T-cell (primary cell): ENCODE measurements around the gene TIAM1. TPM values are rescaled to one million over a fixed set of nuclear protein-coding genes. Genes with fewer than 3 reads are reported as not detected.

Experiments used
- ATAC-seq, 4 experiments: fragments of 200-7000 bp in 3 of 4; fragments of 150-1000 bp in 1 of 4; cut with Tn5 transposase; replicated peaks in 1 of 4; 1 replicate in 3 of 4; 2 replicates in 1 of 4; pipeline ENCODE4 v1.10.0; 2021; ENCODE audit warnings: moderate library complexity in 3 of 4, mild to moderate bottlenecking in 2 of 4, moderate number of reproducible peaks in 1 of 4
- CTCF ChIA-PET, 2 donors: fragments of 300-600 bp; sonication (Branson Sonifier 250); formaldehyde crosslinking; loops; one replicate each; lab custom pipeline; 2022; ENCODE audit warnings: antibody characterized with exemption in 2 of 2; lab: Charles Lee
- POLR2A ChIA-PET, 2 donors: fragments of 300-600 bp; sonication (Branson Sonifier 250); formaldehyde crosslinking; loops; one replicate each; lab custom pipeline; 2022; ENCODE audit warnings: antibody characterized with exemption in 2 of 2; lab: Charles Lee
- DNase-seq, 35 experiments: peaks; one replicate each; pipeline versions ENCODE4 v3.0.0 to v3.0.0-alpha.2; 2013 to 2023
- H3K27ac ChIP-seq: one replicate; pipeline ENCODE4 v1.5.1; 2013; ENCODE audit warnings: low read length
- H3K27me3 ChIP-seq, 2 experiments: replicated peaks in 1 of 2; 1 replicate in 1 of 2; 2 replicates in 1 of 2; pipeline versions ENCODE4 v1.6.1 to v1.7.0; 2013; ENCODE audit warnings: low read length in 1 of 2, mixed read lengths in 1 of 2; ENCODE audit not compliant: control insufficient read depth in 2 of 2, insufficient read depth in 2 of 2; ENCODE audit errors: extremely low read depth in 1 of 2
- H3K36me3 ChIP-seq, 2 donors: 1 replicate in 1 of 2; 2 replicates in 1 of 2; pipeline versions ENCODE4 v1.6.1 to v1.7.0; 2013; ENCODE audit warnings: low read length in 1 of 2; ENCODE audit not compliant: control insufficient read depth in 2 of 2, insufficient read depth in 1 of 2; ENCODE audit errors: extremely low read depth in 1 of 2
- H3K4me1 ChIP-seq, 2 experiments: 1 replicate in 1 of 2; 2 replicates in 1 of 2; pipeline versions ENCODE4 v1.6.1 to v1.7.0; 2013; ENCODE audit warnings: low read length in 2 of 2, mixed read lengths in 1 of 2; ENCODE audit not compliant: insufficient read depth in 2 of 2, control insufficient read depth in 1 of 2; ENCODE audit errors: extremely low read depth in 1 of 2
- H3K4me3 ChIP-seq, 2 donors: 1 replicate in 1 of 2; 2 replicates in 1 of 2; pipeline versions ENCODE4 v1.5.1 to v1.7.0; 2013; ENCODE audit warnings: mild to moderate bottlenecking in 2 of 2, low read length in 1 of 2, moderate library complexity in 1 of 2; ENCODE audit not compliant: control insufficient read depth in 1 of 2; ENCODE audit errors: extremely low read depth in 1 of 2
- H3K9me3 ChIP-seq: 2 replicates; pipeline ENCODE4 v1.7.0; 2013
- H3K27ac Mint-ChIP-seq, 2 donors: one replicate each; pipeline ENCODE4 v1.8.0; 2020 to 2021; ENCODE audit warnings: mild to moderate bottlenecking in 2 of 2, mixed read lengths in 2 of 2
- H3K27me3 Mint-ChIP-seq, 2 donors: one replicate each; pipeline ENCODE4 v1.8.0; 2021 to 2022; ENCODE audit warnings: mixed read lengths in 2 of 2
- H3K36me3 Mint-ChIP-seq: one replicate; pipeline ENCODE4 v1.8.0; 2021; ENCODE audit warnings: mixed read lengths
- H3K4me1 Mint-ChIP-seq, 3 donors: one replicate each; pipeline ENCODE4 v1.8.0; 2020 to 2022; ENCODE audit warnings: mixed read lengths in 3 of 3, mild to moderate bottlenecking in 1 of 3
- H3K4me3 Mint-ChIP-seq, 3 donors: one replicate each; pipeline ENCODE4 v1.8.0; 2020 to 2022; ENCODE audit warnings: mild to moderate bottlenecking in 3 of 3, mixed read lengths in 3 of 3, moderate library complexity in 3 of 3
- H3K9me3 Mint-ChIP-seq, 3 donors: one replicate each; pipeline ENCODE4 v1.8.0; 2020 to 2022; ENCODE audit warnings: mixed read lengths in 3 of 3
- WGBS: methylation state at CpG from one replicate; pipeline ENCODE4 v1.1.5; 2013; ENCODE audit warnings: missing lambda C conversion rate; ENCODE audit not compliant: insufficient coverage; 5-methylcytosine and 5-hydroxymethylcytosine counted together
- total RNA-seq, 35 experiments: library from RNA in 6 of 35; stranded (reverse) in 6 of 35; fragments of 120-200 nt in 1 of 35; gene quantifications; one replicate each; pipeline versions ENCODE4 v1.2.1 to v1.2.4 and lab custom pipeline; 2013 to 2026

The TIAM1 gene
- total RNA-seq, 5 donors from 2014 or later (not counting 1 experiment from before 2014, with no cell fraction given) = 60.8 to 79.4 (median 65.5) TPM

GRCh38 chr21:31349208-31349607 is 5.1 kb upstream of the TIAM1 start:
- ChIA-PET CTCF (interaction anchor here in 1 of 2 donors (0.6 kb wide), 1 partner anchor 43 kb away, joined by 7 read pairs; no protein-coding TSS in a partner anchor), POLR2A (no interaction called here)
- no peak overlapping the region for H3K27ac Mint-ChIP-seq
- peaks cover 34 to 43% (median 39%) of the 10 kb centered on the region in 3 donors for H3K4me1 Mint-ChIP-seq
- peaks cover 0 to 4% of the 10 kb centered on the region in 2 experiments for H3K27me3 ChIP-seq
- DNase-seq = no peak
- H3K36me3 ChIP-seq = no peaks in the 10 kb centered on the region
- no peak for ATAC-seq
- 70% methylated on average over 2 of the region's 4 CpGs for WGBS
- peaks cover 6% of the 10 kb centered on the region in 2 donors for H3K27me3 Mint-ChIP-seq
- no peak overlapping the region for H3K4me3 ChIP-seq
- H3K4me1 ChIP-seq = peaks cover 14 to 19% of the 10 kb centered on the region in 2 experiments
- H3K9me3 ChIP-seq = no peaks in the 10 kb centered on the region
- H3K9me3 Mint-ChIP-seq = peaks cover 0 to 4% (median 0%) of the 10 kb centered on the region in 3 donors
- no peak overlapping the region for H3K27ac ChIP-seq
- H3K36me3 Mint-ChIP-seq = peaks cover 3% of the 10 kb centered on the region
- no peak overlapping the region for H3K4me3 Mint-ChIP-seq

- ChIA-PET CTCF (no interaction called here), POLR2A (interaction anchor here in 1 of 2 donors (0.5 kb wide), 1 partner anchor 96 kb away, joined by 3 read pairs; no protein-coding TSS in a partner anchor)
- Mint-ChIP-seq H3K36me3 (peaks cover 3% of the 10 kb centered on the region), H3K27me3 (peaks cover 14 to 16% of the 10 kb centered on the region in 2 donors), H3K4me3 (no peak overlapping the region), H3K4me1 (peaks cover 39 to 46% (median 43%) of the 10 kb centered on the region in 3 donors), H3K9me3 (peaks cover 0 to 4% (median 0%) of the 10 kb centered on the region in 3 donors), H3K27ac (no peak overlapping the region)
- Histone ChIP-seq H3K4me1 (peaks cover 8 to 20% of the 10 kb centered on the region in 2 experiments), H3K27ac (no peak overlapping the region), H3K4me3 (no peak overlapping the region), H3K9me3 (no peaks in the 10 kb centered on the region), H3K27me3 (peaks cover 0 to 14% of the 10 kb centered on the region in 2 experiments), H3K36me3 (no peaks in the 10 kb centered on the region)
- DNase-seq (no peak), ATAC-seq (no peak)
- 68% methylated on average over 3 of the region's 7 CpGs for WGBS
Observed at GRCh38 chr21:31348188-31348587, 4.1 kb upstream of the TIAM1 start.

GRCh38 chr21:31347435-31348032 is 3.5 kb upstream of the TIAM1 start:
- H3K4me3 Mint-ChIP-seq = no peak overlapping the region
- no peaks in the 10 kb centered on the region for H3K9me3 ChIP-seq
- no peak overlapping the region for H3K27ac Mint-ChIP-seq
- peaks cover 40 to 47% (median 44%) of the 10 kb centered on the region in 3 donors for H3K4me1 Mint-ChIP-seq
- ATAC-seq (no peak), DNase-seq (no peak)
- peaks cover 20 to 22% of the 10 kb centered on the region in 2 donors for H3K27me3 Mint-ChIP-seq
- no peaks in the 10 kb centered on the region for H3K36me3 ChIP-seq
- peaks cover 3% of the 10 kb centered on the region for H3K36me3 Mint-ChIP-seq
- WGBS = 90% methylated on average over 2 of the region's 15 CpGs
- peaks cover 0 to 4% (median 0%) of the 10 kb centered on the region in 3 donors for H3K9me3 Mint-ChIP-seq
- no peak overlapping the region for H3K27ac ChIP-seq
- H3K4me1 ChIP-seq = peaks cover 2 to 18% of the 10 kb centered on the region in 2 experiments
- H3K27me3 ChIP-seq = peaks cover 0 to 18% of the 10 kb centered on the region in 2 experiments
- ChIA-PET CTCF (no interaction called here), POLR2A (no interaction called here)
- H3K4me3 ChIP-seq = no peak overlapping the region

- Histone ChIP-seq H3K27ac (no peak overlapping the region), H3K4me1 (peaks cover 2 to 17% of the 10 kb centered on the region in 2 experiments), H3K4me3 (no peak overlapping the region), H3K36me3 (no peaks in the 10 kb centered on the region), H3K27me3 (peaks cover 0 to 22% of the 10 kb centered on the region in 2 experiments), H3K9me3 (no peaks in the 10 kb centered on the region)
- H3K27ac Mint-ChIP-seq = no peak overlapping the region
- H3K4me1 Mint-ChIP-seq = peaks cover 42% of the 10 kb centered on the region in 3 donors
- no peak overlapping the region for H3K4me3 Mint-ChIP-seq
- H3K27me3 Mint-ChIP-seq = peaks cover 23 to 24% of the 10 kb centered on the region in 2 donors
- ATAC-seq (no peak), DNase-seq (no peak)
- ChIA-PET POLR2A (no interaction called here), CTCF (no interaction called here)
- 74% methylated on average over 10 of the region's 14 CpGs for WGBS
- peaks cover 0 to 4% (median 0%) of the 10 kb centered on the region in 3 donors for H3K9me3 Mint-ChIP-seq
- H3K36me3 Mint-ChIP-seq = peaks cover 3% of the 10 kb centered on the region
Observed at GRCh38 chr21:31346256-31346821, 2.3 kb upstream of the TIAM1 start.

GRCh38 chr21:31345136-31345535 is 1.1 kb upstream of the TIAM1 start:
- WGBS = 80% methylated on average over 1 of the region's 2 CpGs

GRCh38 chr21:31343030-31343510 is 991 bp downstream of the TIAM1 start:
- 13% methylated on average over 1 of the region's 2 CpGs for WGBS
- peaks cover 4 to 17% of the 10 kb centered on the region in 2 experiments for H3K4me1 ChIP-seq
- H3K27ac ChIP-seq = no peak overlapping the region
- peak overlapping the region; percentile 53 to 98 for H3K4me3 ChIP-seq
- ChIA-PET CTCF (interaction anchor here in 1 of 2 donors (0.6 kb wide), 1 partner anchor 204 kb away, joined by 3 read pairs; no protein-coding TSS in a partner anchor), POLR2A (no interaction called here)
- DNase-seq = no peak
- H3K9me3 ChIP-seq = no peaks in the 10 kb centered on the region
- peak overlapping the region; percentile 82 to 90 (median 85) for H3K4me3 Mint-ChIP-seq
- H3K36me3 Mint-ChIP-seq = peaks cover 8% of the 10 kb centered on the region
- peaks cover 0 to under 1% of the 10 kb centered on the region in 2 donors for H3K36me3 ChIP-seq
- peaks cover 30 to 34% of the 10 kb centered on the region in 2 donors for H3K27me3 Mint-ChIP-seq
- no peaks in the 10 kb centered on the region for H3K9me3 Mint-ChIP-seq
- ATAC-seq = no peak
- H3K27me3 ChIP-seq = peaks cover 0 to 24% of the 10 kb centered on the region in 2 experiments
- H3K27ac Mint-ChIP-seq = peak overlapping the region; percentile 78 to 80
- H3K4me1 Mint-ChIP-seq = peaks cover 41 to 51% (median 49%) of the 10 kb centered on the region in 3 donors

More at GRCh38 chr21:31345136-31345535, 1.1 kb upstream of the TIAM1 start:
- Mint-ChIP-seq H3K27me3 (peaks cover 26 to 30% of the 10 kb centered on the region in 2 donors), H3K4me1 (peaks cover 46 to 51% (median 50%) of the 10 kb centered on the region in 3 donors), H3K36me3 (no peaks in the 10 kb centered on the region), H3K27ac (no peak overlapping the region), H3K9me3 (no peaks in the 10 kb centered on the region), H3K4me3 (peak overlapping the region; percentile 40 to 82 (median 43))
- Histone ChIP-seq H3K27me3 (peaks cover 0 to 24% of the 10 kb centered on the region in 2 experiments), H3K36me3 (no peaks in the 10 kb centered on the region), H3K27ac (no peak overlapping the region), H3K9me3 (no peaks in the 10 kb centered on the region), H3K4me1 (peaks cover 4 to 17% of the 10 kb centered on the region in 2 experiments), H3K4me3 (no peak overlapping the region)
- ATAC-seq (no peak), DNase-seq (no peak)
- POLR2A ChIA-PET = no interaction called here
- CTCF ChIA-PET = no interaction called here
